Uterus (tissue), 4 donors: ENCODE measurements around the gene KIAA1755. TPM values are rescaled to one million over a fixed set of nuclear protein-coding genes. Genes with fewer than 3 reads are reported as not detected.
"Not testable (repeated sequence)": the region's sequence is repeated elsewhere in the genome, so short reads cannot be mapped to it uniquely, and the experiment has no call there.

Experiments used
- DNase-seq, 2 donors: peaks; one replicate each; pipeline ENCODE4 v3.0.0-alpha.2; 2019 to 2020
- H3K27ac ChIP-seq, 2 donors: fragments of 200-600 bp; sonication (generic); 1 replicate in 1 of 2; 2 replicates in 1 of 2; pipeline ENCODE4 v1.5.1; 2016 to 2018
- H3K27me3 ChIP-seq, 2 donors: fragments of 200-600 bp; sonication (generic); one replicate each; pipeline ENCODE4 v1.5.1; 2018 to 2019; ENCODE audit warnings: control low read depth in 1 of 2
- H3K36me3 ChIP-seq, 2 donors: fragments of 200-600 bp; sonication (generic); one replicate each; pipeline ENCODE4 v1.5.1; 2019; ENCODE audit warnings: control low read depth in 1 of 2
- H3K4me1 ChIP-seq, 2 donors: fragments of 200-600 bp; sonication (generic); one replicate each; pipeline ENCODE4 v1.5.1; 2018 to 2019; ENCODE audit warnings: control low read depth in 1 of 2
- H3K4me3 ChIP-seq, 2 donors: fragments of 200-600 bp; sonication (generic); 1 replicate in 1 of 2; 2 replicates in 1 of 2; pipeline ENCODE4 v1.5.1; 2018 to 2019; ENCODE audit warnings: mild to moderate bottlenecking in 1 of 2
- H3K9me3 ChIP-seq, 2 donors: fragments of 200-600 bp; sonication (generic); one replicate each; pipeline ENCODE4 v1.5.1; 2019; ENCODE audit warnings: control low read depth in 1 of 2
- POLR2A ChIP-seq, 2 donors: fragments of 450-650 bp; IDR thresholded peaks; one replicate each; pipeline ENCODE4 v1.6.1; 2016; ENCODE audit warnings: antibody characterized with exemption in 2 of 2, mild to moderate bottlenecking in 1 of 2, moderate library complexity in 1 of 2
- intact Hi-C: fragments of 100-400 bp; cut with DNase I; formaldehyde crosslinking; loops from one replicate; pipeline ENCODE4 v1.15.1; 2023; ENCODE audit warnings: low total_unique reads
- total RNA-seq, 4 donors: library from RNA; depleted of rRNA in 3 of 4; stranded (reverse); fragments of >200 nt in 3 of 4; gene quantifications; one replicate each; pipeline versions ENCODE4 v1.1.0 to v1.2.4, GENCODE V29; 2014 to 2023
- TF ChIP-seq, protein P1 (sequence below), 4 experiments: fragments of 200-600 bp in 2 of 4; fragments of 450-650 bp in 2 of 4; sonication (generic) in 2 of 4; IDR thresholded peaks; one replicate each; pipeline ENCODE4 v1.5.1; 2016 to 2019; ENCODE audit warnings: antibody characterized with exemption in 4 of 4, mild to moderate bottlenecking in 2 of 4, moderate library complexity in 1 of 4
- donor health status: DM: yes; HTN: yes; CAD: no.

KIAA1755 gene
- total RNA-seq, 4 donors from 2014 or later: 5.3 to 47.6 (median 15.7) TPM

GRCh38 chr20:38249536-38250310, 10.8 kb downstream of the KIAA1755 start:
- H3K27ac ChIP-seq: peak overlapping the region; percentile 41 to 50
- TF ChIP-seq, protein P1, sequence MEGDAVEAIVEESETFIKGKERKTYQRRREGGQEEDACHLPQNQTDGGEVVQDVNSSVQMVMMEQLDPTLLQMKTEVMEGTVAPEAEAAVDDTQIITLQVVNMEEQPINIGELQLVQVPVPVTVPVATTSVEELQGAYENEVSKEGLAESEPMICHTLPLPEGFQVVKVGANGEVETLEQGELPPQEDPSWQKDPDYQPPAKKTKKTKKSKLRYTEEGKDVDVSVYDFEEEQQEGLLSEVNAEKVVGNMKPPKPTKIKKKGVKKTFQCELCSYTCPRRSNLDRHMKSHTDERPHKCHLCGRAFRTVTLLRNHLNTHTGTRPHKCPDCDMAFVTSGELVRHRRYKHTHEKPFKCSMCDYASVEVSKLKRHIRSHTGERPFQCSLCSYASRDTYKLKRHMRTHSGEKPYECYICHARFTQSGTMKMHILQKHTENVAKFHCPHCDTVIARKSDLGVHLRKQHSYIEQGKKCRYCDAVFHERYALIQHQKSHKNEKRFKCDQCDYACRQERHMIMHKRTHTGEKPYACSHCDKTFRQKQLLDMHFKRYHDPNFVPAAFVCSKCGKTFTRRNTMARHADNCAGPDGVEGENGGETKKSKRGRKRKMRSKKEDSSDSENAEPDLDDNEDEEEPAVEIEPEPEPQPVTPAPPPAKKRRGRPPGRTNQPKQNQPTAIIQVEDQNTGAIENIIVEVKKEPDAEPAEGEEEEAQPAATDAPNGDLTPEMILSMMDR (IDR thresholded peaks at IDR 0.05): no peak
- TF ChIP-seq POLR2A (IDR thresholded peaks at IDR 0.05): no peak
- no peak overlapping the region for H3K4me3 ChIP-seq
- intact Hi-C loops: no loop called here
- no peaks in the 10 kb centered on the region for H3K9me3 ChIP-seq
- no peaks in the 10 kb centered on the region for H3K36me3 ChIP-seq
- no peak for DNase-seq
- no peaks in the 10 kb centered on the region for H3K27me3 ChIP-seq
- H3K4me1 ChIP-seq: peaks cover 0 to 3% of the 10 kb centered on the region in 2 donors

DNA sequence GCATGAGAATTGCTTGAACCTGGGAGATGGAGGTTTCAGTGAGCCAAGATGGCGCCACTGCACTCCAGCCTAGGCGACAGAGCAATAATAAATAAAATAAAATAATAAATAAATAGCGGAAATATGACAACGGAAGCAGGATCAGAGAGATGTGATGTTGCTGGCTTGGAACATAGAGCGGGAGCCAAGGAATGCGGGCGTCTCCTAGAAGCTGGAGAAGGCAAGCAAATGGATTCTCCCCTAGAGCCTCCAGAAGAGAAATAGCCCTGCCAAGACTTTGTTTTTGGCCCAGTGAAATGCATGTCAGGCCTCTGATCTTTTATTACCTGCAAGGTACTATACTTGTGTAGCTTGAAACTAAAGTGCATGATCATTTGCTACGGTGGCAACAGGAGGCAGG, 12.4 kb downstream of the KIAA1755 start:
- Histone ChIP-seq H3K4me3 (no peak overlapping the region), H3K27me3 (no peaks in the 10 kb centered on the region), H3K9me3 (no peaks in the 10 kb centered on the region), H3K4me1 (peaks cover 0 to 2% of the 10 kb centered on the region in 2 donors), H3K36me3 (no peaks in the 10 kb centered on the region), H3K27ac (peak overlapping the region in 1 of 2 donors; percentile 72)
- no peak for TF ChIP-seq POLR2A (IDR thresholded peaks at IDR 0.05)
- TF ChIP-seq, protein P1 (IDR thresholded peaks at IDR 0.05): no peak
- peak in 1 of 2 donors; percentile 39 for DNase-seq
- intact Hi-C loops: no loop called here

DNA sequence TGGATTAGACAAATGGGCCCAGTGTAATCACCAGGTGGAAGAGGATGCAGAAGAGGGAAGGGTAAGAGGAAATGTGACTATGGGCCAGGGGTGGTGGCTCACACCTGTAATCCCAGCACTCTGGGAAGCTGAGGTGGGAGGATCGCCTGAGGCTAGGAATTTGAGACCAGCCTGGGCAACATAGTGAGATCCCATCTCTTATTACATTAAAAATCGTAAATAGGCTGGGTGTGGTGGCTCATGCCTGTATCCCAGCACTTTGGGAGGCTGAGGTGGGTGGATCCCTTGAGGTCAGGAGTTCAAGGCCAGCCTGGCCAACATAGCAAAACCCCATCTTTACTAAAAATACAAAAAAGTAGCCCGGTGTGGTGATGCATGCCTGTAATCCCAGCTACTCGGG, 12.8 kb downstream of the KIAA1755 start:
- H3K4me3 ChIP-seq, H3K36me3 ChIP-seq, DNase-seq, H3K9me3 ChIP-seq, intact Hi-C loops, H3K4me1 ChIP-seq, H3K27me3 ChIP-seq: not testable (repeated sequence)
- peak overlapping the region; percentile 26 to 72 for H3K27ac ChIP-seq

- no peak for DNase-seq
- Histone ChIP-seq H3K9me3 (peaks cover 0 to 1% of the 10 kb centered on the region in 2 donors), H3K27me3 (no peaks in the 10 kb centered on the region), H3K27ac (peak overlapping the region; percentile 26 to 72), H3K4me1 (no peaks in the 10 kb centered on the region), H3K4me3 (no peak overlapping the region), H3K36me3 (no peaks in the 10 kb centered on the region)
- intact Hi-C loops: no loop called here
- TF ChIP-seq POLR2A (IDR thresholded peaks at IDR 0.05): no peak
- TF ChIP-seq, protein P1 (IDR thresholded peaks at IDR 0.05): no peak
Measured at GRCh38 chr20:38247166-38247509, 13.4 kb downstream of the KIAA1755 start.

DNA sequence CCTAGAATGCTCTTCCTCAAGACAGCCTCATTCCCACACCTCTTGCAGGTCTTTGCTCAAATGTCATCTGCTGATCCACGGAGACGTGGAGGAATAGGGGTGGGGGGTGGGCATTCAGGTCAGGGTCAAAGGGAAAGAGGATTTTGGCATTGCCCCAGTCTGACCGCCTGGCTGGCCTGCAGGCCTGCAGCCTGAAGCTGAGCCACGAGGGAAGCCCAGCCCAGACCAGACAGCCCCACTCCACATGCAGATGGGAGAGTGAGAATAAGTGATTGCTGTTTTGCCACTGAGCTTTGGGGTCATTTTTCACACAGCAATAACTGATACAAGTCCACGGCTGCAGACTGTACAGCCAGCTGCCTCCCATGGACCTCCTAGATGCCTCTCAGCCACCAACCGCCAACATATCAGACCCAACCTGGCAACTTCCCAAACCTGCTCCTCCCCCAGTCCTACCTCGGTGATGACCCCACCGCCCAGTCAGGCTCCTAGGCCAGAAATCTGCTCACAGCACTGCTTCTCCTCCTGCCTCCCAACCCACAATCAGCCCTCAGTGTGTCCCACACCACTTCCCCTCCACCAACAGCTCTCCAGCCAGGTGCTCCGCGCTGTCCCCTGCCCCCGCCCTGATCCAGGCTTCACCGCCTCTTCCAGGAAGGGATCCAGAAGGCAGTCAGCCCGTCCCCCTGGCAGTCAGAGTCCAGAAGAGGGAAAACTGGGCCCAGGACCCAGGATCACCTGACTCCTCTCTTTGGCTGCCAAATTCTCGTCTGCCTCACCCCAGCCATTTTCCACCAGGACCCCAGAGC, 14.0 kb downstream of the KIAA1755 start:
- Histone ChIP-seq H3K27ac (peak overlapping the region; percentile 26 to 72), H3K4me1 (no peaks in the 10 kb centered on the region), H3K27me3 (no peaks in the 10 kb centered on the region), H3K4me3 (no peak overlapping the region), H3K9me3 (peaks cover 0 to 4% of the 10 kb centered on the region in 2 donors), H3K36me3 (no peaks in the 10 kb centered on the region)
- TF ChIP-seq, protein P1 (IDR thresholded peaks at IDR 0.05): no peak
- no peak for TF ChIP-seq POLR2A (IDR thresholded peaks at IDR 0.05)
- intact Hi-C loops: no loop called here
- peak; percentile 59 to 78 for DNase-seq
